NB4 (cell line): ENCODE measurements around the gene DCBLD2.

Source experiments
- CTCF ChIP-seq: IDR thresholded peaks from one replicate; pipeline ENCODE4 v1.5.1; 2012; ENCODE audit warnings: low read depth, low read length
- MAX ChIP-seq: IDR thresholded peaks from 2 replicates; pipeline ENCODE4 v1.6.1; 2011; ENCODE audit warnings: low read depth, low read length
- MYC ChIP-seq: IDR thresholded peaks from 2 replicates; pipeline ENCODE4 v1.6.1; 2011; ENCODE audit warnings: low read depth, low read length
- POLR2A ChIP-seq: IDR thresholded peaks from 2 replicates; pipeline ENCODE4 v1.6.1; 2011; ENCODE audit warnings: mild to moderate bottlenecking; ENCODE audit not compliant: insufficient read length; ENCODE audit errors: extremely low read depth

GRCh38 chr3:98846101-98846500 is 55.4 kb downstream of the DCBLD2 start:
- TF ChIP-seq CTCF (no peak), MAX (no peak), POLR2A (no peak), MYC (no peak)
